Coronary artery (tissue), 2 donors: Measurements from ENCODE around the gene GREM2.

Experiments used
- DNase-seq: peaks from one replicate; pipeline ENCODE4 v3.0.0-alpha.2; 2017; ENCODE audit warnings: low spot score
- H3K27ac ChIP-seq, 2 donors: fragments of 200-600 bp; sonication (generic); one replicate each; pipeline ENCODE4 v1.5.1; 2016 to 2019
- H3K4me3 ChIP-seq: fragments of 200-600 bp; sonication (generic); 2 replicates; pipeline ENCODE4 v1.5.1; 2016; ENCODE audit warnings: mild to moderate bottlenecking, moderate library complexity
- CTCF ChIP-seq: fragments of 200-600 bp; sonication (generic); IDR thresholded peaks from one replicate; pipeline ENCODE4 v1.5.1; 2019; ENCODE audit warnings: antibody characterized with exemption

Gene GREM2

GRCh38 chr1:240611619-240612480 is at the start of gene GREM2:
Gene GREM2, minus strand, starts transcription at chr1:240612155. Its CDS starts 118,680 bp downstream, at chr1:240493475.
- Histone ChIP-seq H3K27ac (no peak within 1 kb of the TSS), H3K4me3 (peak within 1 kb of the TSS; percentile 60)
- no peak for TF ChIP-seq CTCF
- no peak for DNase-seq

- H3K4me3 ChIP-seq: no peak overlapping the region
- DNase-seq: no peak
- TF ChIP-seq CTCF: no peak
- no peak overlapping the region for H3K27ac ChIP-seq
Measured at GRCh38 chr1:240658312-240658960, 46.5 kb upstream of the GREM2 start.

- TF ChIP-seq CTCF: no peak
- H3K27ac ChIP-seq: no peak overlapping the region
- DNase-seq: no peak
- H3K4me3 ChIP-seq: no peak overlapping the region
Measured at GRCh38 chr1:240656531-240656930, 44.6 kb upstream of the GREM2 start.

- TF ChIP-seq CTCF: no peak
- Histone ChIP-seq H3K27ac (no peak overlapping the region), H3K4me3 (no peak overlapping the region)
- no peak for DNase-seq
Measured at GRCh38 chr1:240652961-240653409, 41.0 kb upstream of the GREM2 start.

GRCh38 chr1:240652549-240652948 is 40.6 kb upstream of the GREM2 start:
- no peak for TF ChIP-seq CTCF
- no peak overlapping the region for H3K4me3 ChIP-seq
- no peak overlapping the region for H3K27ac ChIP-seq
- DNase-seq: no peak

- no peak for TF ChIP-seq CTCF
- H3K27ac ChIP-seq: no peak overlapping the region
Measured at GRCh38 chr1:240650877-240651276, 38.9 kb upstream of the GREM2 start.

More at GRCh38 chr1:240650877-240651276, 38.9 kb upstream of the GREM2 start:
- H3K4me3 ChIP-seq: no peak overlapping the region
- DNase-seq: no peak
